GM19467 (cell line): ENCODE results near the gene SNCG.
"Not testable (repeated sequence)": the region's sequence is repeated elsewhere in the genome, so short reads cannot be mapped to it uniquely, and the experiment has no call there.

Source experiments
- ATAC-seq: cut with Tn5 transposase; IDR thresholded peaks from one replicate; pipeline ENCODE4 v1.9.1; 2021; ENCODE audit warnings: mild to moderate bottlenecking, moderate library complexity; ENCODE audit not compliant: unreplicated experiment

Gene SNCG

DNA sequence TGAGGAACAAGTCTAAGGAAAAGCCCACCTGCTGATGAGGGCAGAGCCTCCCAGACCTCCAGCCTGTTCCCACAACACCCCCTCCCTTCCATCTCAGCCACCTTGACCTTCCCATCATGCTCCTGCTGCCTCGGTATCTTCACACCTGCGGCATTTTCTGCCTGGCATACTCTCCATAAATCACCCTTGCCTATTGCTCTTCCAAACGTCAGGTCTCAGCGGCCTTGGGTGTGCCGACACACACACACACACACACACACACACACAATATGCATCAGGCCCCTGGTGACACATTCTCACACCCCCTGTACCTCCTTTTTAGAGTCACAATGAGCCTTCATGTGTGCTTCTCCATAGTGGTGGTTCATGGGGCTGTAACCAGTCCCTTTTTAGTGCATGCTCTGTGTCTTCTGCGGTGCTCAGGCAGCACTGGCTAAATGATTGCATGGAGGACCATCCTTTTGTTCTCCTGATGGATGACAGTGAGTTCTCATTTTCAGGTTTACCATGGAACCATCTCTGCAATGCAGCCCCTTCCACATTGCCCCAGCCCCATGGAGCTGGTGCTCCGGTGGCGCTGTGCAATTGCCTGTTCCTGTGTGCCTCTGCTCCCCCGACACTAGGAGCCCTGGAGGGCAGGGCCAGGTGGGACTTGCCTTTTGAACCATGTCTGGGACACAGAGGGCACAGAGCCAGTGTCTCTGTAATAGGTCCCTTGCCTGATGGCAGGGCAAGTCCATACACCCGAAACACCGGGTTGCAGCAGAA lies 14.4 kb downstream of the SNCG start:
- ATAC-seq, result no peak

DNA sequence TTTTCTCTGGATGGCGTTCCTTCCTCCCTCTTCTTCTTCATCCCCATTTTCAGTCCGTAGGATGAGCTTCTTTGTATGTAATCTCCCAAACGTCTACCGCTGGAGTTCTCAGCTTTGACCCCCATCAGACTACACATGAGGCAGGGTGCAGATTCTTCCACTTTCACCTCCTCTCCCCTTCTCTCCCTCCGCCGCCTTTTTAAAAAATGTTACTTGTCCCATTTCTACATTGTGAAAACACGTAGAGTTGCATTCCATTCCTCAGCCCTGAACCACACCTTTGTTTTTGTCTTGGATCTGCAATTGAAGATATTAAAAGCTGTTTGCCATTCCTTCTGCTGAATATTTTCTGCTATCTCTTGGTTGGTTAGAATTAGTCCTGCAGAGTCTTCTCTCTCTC lies 16.1 kb downstream of the SNCG start:
- no peak for ATAC-seq

DNA sequence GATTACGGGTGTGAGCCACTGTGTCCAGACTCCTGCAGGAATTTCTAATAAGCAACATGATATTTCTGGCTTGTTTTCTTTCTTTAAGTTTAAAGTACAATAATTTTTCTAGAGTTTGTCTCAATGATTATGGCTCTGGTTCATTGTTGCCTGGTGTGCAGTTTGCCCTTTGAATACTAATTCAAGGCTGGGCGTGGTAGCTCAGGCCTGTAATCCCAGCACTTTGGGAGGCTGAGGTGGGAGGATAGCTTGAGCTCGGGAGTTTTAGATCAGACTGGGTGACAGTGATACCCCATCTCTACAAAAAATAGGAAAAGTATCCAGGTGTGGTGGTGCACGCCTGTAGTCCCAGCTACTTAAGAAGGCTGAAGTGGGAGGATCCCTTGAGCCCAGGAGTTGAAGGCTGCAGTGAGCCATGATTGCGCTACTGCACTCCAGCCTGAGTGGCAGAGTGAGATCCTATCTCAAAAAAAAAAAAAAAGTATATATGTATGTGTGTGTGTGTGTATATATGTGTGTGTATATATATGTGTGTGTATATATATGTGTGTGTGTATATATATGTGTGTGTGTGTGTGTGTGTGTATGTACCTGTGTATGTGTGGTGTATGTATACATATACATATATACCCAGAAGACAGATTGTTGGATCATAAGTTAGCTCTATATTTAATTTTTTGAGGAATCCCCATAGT lies 18.1 kb downstream of the SNCG start:
- no peak for ATAC-seq

DNA sequence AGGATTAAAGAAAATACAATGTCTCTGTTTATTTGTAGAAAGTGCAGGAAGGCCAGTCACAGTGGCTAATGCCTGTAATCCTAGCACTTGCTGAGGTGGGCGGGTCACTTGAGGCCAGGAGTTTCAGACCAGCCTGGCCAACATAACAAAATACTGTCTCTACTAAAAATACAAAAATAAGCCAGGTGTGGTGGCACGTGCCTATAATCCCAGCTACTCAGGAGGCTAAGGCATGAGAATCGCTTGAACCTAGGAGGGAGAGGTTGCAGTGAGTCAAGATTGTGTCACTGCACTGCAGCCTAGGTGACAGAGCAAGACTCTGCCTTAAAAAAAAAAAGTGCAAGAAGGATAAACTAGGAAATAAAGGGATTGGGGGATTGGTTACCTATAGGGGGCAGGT lies 20.1 kb downstream of the SNCG start:
- not testable (repeated sequence) for ATAC-seq

DNA sequence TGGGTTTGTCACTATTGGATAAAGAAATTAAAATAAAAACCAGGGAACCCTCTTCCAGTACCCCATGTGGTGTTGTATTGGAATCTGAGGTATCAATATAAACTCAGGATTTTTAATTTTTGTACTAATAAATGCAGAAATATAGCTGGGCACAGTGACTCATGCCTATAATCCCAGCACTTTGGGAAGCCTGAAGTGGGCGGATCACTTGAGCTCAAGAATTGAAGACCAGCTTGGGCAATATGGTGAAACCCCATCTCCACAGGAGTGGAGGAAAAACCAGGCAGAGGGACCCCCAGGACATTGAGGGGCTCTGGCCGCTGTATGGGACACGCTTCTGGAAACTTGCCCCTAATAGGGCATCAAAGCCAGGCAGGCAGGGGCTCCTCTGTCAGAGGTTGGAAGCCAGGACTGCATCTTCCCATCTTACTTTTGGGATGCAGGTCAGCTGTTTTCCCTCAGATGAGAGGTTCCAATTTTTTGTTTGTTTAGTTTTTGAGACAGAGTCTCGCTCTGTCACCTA lies 21.0 kb downstream of the SNCG start:
- ATAC-seq, result no peak

DNA sequence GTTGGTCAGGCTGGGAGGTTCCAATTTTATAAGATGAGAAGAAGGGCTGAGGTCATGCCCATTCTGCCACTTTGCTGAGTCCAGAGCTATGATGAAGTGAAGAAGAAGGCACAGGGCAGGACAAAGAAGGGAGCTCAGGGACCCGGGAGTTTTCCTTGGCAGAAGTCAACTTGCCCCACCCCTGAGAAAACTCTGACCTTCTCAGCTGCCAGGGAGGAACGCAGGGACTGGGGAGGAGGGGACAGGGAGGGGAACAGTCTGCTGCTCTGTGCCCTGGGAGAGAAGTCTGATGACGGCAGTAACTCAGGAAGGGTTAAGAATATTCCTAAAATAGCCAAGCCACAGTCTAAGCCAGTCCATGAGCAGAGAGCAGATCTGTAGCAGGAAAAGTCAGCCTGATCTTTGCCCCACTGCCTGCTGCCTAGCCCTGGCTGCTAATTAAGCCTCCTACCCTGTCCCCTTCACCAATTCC lies 21.6 kb downstream of the SNCG start:
- ATAC-seq, result no peak

DNA sequence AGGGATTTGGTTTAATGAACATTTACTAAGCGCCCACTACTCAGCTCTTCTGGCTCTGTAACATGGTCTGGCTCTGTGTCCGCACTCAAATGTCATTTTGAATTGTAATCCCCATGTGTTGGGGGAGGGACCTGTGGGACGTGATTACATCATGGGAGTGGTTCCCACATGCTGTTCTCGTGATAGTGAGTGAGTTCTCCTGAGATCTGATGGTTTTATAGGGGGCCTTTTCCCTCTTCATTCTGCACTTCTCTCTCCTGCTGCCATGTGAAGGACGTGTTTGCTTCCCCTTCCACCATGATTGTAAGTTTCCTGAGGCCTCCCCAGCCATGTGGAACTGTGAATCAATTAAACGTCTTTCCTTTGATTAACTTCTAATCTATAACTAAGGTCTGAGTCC lies 22.6 kb downstream of the SNCG start:
- ATAC-seq, result not testable (repeated sequence)

DNA sequence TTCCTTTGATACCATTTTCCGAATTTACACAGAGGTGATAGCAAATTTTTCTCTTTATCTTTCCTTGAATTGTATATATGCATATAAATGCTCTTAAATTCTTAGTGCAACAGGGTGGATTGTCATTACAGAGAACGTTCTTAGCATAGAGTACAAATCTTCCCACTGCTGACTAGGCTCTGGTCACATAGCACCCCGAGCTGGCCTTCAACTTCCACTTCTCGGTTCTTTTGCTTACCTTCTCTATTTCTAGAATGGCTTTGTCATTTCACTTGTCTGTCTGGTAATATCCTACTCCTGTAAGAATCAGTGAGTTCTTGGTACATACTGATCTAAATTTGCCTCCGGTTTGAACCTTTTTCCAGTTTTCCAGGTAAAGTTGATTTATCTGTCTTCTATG lies 23.3 kb downstream of the SNCG start:
- ATAC-seq, result no peak

DNA sequence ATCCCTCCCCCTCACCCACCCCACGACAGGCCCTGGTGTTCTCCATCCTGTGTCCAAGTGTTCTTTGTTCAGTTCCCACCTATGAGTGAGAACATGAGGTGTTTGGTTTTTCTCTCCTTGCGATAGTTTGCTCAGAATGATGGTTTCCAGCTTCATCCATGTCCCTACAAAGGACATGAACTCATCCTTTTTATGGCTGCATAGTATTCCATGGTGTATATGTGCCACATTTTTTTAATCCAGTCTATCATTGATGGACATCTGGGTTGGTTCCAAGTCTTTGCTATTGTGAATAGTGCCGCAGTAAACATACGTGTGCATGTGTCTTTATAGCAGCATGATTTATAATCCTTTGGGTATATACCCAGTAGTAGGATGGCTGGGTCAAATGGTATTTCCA lies 26.1 kb downstream of the SNCG start:
- not testable (repeated sequence) for ATAC-seq

DNA sequence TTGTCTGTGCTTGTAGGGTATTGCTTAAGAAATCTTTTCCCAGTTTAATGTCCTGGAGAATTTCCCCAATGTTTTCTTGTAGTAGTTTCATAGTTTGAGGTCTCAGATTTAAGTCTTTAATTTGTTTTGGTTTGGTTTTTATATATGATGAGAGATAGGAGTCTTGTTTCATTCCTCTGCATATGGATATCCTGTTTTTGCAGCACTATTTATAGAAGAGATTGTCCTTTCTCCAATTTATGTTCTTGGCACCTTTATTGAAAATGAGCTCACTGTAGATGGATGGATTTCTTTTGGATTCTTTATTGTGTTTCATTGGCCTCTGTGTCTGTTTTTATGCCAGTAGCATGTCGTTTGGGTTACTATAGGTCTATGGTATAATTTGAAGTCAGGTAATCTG lies 30.1 kb downstream of the SNCG start:
- no peak for ATAC-seq

DNA sequence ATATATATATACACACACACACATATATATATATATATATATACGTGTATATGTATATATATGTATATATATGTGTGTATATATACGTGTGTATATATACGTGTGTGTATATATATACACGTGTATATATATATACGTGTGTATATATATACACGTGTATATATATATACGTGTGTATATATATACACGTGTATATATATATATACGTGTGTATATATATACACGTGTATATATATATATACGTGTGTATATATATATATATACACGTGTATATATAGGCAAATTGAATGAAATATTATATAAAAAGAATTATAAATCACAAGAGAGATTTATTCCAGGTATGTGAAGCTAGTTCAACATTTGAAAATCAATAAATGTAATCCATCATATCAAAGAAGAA lies 33.0 kb downstream of the SNCG start:
- ATAC-seq, result not testable (repeated sequence)

DNA sequence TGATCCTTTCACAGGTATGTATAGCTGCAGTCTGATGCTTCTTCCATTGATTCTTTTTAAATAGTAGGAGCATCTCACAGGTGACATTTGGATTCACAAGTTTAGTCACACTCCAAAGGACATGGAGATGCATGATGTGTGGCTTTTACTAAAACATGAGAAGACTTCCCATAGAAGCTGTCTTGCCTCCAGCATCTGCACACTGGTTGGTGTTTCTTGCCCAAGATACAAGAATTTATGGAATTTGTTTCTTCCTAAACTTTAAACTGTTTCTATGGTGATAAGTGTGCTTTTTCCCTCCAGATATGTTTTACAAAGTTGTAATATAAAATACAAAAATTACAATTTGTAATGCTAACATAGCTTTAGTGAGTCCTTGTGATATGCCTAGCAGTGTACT lies 34.1 kb downstream of the SNCG start:
- no peak for ATAC-seq

DNA sequence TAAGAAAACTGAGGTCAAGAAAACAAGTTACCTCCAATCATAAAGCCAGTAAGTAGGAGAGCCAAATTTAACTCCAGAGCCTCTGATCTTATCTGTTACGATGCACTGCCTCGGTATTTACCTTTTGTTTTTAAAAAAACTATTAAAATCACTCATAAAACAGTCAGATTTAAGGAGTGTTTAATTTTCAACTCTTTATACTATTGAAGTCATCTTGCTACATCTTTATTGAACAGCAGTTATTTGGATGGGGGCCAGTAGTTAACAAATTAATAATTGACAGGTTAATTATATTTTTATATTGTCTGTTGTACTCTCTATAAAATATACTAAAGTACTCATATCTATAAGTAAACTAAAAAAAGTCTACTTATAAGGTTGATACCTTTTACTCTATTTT lies 34.5 kb downstream of the SNCG start:
- no peak for ATAC-seq

DNA sequence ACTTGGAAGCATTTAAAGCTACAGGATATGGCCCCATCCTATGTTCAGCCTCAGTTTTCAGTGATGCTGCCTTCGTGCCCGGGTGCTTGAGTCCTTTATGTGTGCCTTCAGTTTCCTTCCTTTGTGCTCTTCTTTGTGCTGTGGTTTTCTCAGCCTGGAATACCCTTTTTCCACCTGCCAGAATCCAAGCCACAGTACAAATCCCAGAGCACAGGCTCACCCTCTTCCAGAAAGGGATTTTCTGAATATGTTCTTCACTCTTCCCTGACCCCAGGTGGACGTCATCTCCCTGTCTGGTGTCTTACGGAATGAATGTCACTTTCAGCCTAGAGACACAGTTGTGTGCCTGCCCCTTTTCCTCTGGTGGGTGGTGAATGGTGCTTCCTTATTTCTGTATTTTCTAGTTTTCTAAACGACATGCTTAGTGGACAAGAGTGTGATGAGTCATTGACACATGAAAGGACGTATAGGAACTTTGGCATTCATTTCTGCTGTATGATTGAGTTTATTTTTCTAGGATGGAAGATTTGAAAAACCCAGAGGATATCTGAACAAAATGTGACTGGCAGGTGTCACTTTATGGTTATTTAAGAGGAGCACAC lies 41.5 kb downstream of the SNCG start:
- ATAC-seq, result not testable (repeated sequence)

DNA sequence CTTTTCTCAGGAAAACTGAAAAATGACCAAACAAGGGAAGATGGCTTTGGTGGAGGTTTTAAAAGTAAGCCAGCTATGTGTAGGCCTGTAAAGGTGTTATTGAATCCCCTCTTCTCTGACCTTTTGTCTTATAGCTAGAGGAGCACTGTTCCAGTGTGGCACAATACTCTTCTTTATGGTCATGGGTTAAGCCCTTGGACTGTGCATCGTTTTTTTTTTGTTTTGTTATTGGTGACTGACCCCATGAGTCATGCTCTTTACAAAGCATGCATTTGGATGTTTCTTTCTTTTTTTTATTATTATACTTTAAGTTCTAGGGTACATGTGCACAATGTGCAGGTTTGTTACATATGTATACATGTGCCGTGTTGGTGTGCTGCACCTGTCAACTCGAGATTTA lies 42.1 kb downstream of the SNCG start:
- ATAC-seq, result no peak

DNA sequence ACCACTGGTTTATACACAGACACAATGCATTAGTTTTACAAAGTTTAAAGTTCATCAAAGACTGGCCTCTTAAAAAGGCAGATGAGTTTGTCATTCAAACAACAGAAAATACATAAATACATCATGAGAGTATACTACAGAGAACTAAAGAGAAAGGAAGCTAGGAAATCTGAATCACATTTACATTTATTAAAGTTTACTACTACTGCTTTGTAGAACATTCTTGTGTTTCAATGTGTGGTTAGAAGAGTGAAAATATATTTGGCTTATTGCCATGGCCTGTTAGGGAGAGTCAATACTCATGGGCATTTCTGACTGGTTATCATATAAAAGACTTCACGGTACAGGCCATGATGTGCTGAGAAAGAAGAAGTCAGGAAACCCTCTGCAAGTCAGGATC lies 48.7 kb downstream of the SNCG start:
- not testable (repeated sequence) for ATAC-seq

DNA sequence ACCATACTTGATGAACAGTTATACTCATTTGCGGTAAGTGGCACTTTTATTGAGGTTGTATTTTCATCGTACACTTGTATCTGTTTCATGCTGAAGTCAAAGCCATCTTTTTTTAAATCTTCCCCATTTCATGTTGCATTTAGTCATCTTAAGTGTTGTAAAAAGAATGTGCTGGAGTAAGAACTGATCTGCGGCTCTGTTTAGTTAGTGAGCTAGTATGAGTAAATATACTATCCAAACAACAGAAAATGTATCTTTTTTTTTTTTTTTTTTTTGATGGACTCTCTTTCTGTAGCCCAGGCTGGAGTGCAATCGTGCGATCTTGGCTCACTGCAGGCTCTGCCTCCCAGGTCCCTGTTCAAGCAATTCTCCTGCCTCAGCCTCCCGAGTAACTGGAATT lies 49.3 kb downstream of the SNCG start:
- ATAC-seq, result not testable (repeated sequence)

DNA sequence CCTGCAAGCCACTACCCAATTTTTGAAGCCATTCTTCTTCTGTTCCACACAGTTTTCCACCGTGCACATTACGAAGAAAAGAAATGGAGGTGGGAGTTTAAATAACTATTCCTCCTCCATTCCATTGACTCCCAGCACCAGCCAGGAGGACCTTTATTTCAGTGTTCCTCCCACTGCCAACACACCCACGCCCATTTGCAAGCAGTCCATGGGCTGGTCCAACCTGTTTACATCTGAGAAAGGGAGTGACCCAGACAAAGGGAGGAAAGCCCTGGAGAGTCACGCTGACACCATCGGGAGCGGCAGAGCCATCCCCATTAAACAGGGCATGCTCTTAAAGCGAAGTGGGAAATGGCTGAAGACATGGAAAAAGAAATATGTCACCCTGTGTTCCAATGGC lies 49.9 kb downstream of the SNCG start:
- ATAC-seq, result not testable (repeated sequence)

DNA sequence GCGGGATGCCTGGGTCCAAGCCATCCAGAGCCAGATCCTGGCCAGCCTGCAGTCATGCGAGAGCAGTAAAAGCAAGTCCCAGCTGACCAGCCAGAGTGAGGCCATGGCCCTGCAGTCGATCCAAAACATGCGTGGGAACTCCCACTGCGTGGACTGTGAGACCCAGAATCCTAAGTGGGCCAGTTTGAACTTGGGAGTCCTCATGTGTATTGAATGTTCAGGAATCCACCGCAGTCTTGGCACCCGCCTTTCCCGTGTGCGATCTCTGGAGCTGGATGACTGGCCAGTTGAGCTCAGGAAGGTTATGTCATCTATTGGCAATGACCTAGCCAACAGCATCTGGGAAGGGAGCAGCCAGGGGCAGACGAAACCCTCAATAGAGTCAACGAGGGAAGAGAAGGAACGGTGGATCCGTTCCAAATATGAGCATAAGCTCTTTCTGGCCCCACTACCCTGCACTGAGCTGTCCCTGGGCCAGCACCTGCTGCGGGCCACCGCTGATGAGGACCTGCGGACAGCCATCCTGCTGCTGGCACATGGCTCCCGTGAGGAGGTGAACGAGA lies 50.8 kb downstream of the SNCG start:
- ATAC-seq, result not testable (repeated sequence)
